Measurements from ENCODE around the gene C3orf20. TPM values are rescaled to one million over a fixed set of nuclear protein-coding genes. Genes with fewer than 3 reads are reported as not detected.

Gene C3orf20
- total and polyA plus RNA-seq, 2 experiments from 2014 or later = not detected

- Histone ChIP-seq H3K36me3 (ENCODE audit: low read depth) (no peaks in the 10 kb centered on the region), H3K4me3 (no peak overlapping the region), H3K9ac (no peak overlapping the region), H4K20me1 (ENCODE audit: insufficient read depth) (no peaks in the 10 kb centered on the region), H3K9me3 (ENCODE audit: low read depth) (no peaks in the 10 kb centered on the region), H3K4me1 (ENCODE audit: insufficient read depth) (no peaks in the 10 kb centered on the region), H3K27me3 (replicated peaks; ENCODE audit: insufficient read depth) (peaks cover 9% of the 10 kb centered on the region; the same call in 1 of the 2 replicates), H3F3A (ENCODE audit: insufficient read depth) (no peaks in the 10 kb centered on the region), H3K4me2 (ENCODE audit: unreplicated experiment) (no peak overlapping the region), H2AFZ (no peak overlapping the region), H3K9me2 (ENCODE audit: insufficient read depth) (no peaks in the 10 kb centered on the region), H3K27ac (no peak overlapping the region), H3K79me2 (ENCODE audit: insufficient read depth) (no peaks in the 10 kb centered on the region)
- WGBS, 2 experiments (ENCODE audit: low coverage in 1 of 2, low lambda C conversion rate in 2 of 2, missing lambda C conversion rate in 2 of 2) = 67 to 71% methylated on average over 9 of the region's 9 CpGs
- DNase-seq = no peak
- in situ Hi-C loops (cut with MboI) = no loop called here
- no peak for TF ChIP-seq EZH2 (IDR thresholded peaks at IDR 0.05; ENCODE audit: insufficient read depth, poor library complexity, severe bottlenecking)
- TF ChIP-seq EZH2phosphoT487 (IDR thresholded peaks at IDR 0.05; ENCODE audit: insufficient read depth, low read depth) = no peak
Observed at GRCh38 chr3:14801031-14801430, 126.1 kb downstream of the C3orf20 start.

- H3K4me1 ChIP-seq (ENCODE audit: insufficient read depth) = no peaks in the 10 kb centered on the region
- H3K27me3 ChIP-seq (replicated peaks; ENCODE audit: insufficient read depth) = peaks cover 9% of the 10 kb centered on the region; the same call in 1 of the 2 replicates
- no peaks in the 10 kb centered on the region for H3F3A ChIP-seq (ENCODE audit: insufficient read depth)
- in situ Hi-C loops (cut with MboI) = no loop called here
- H3K9ac ChIP-seq = no peak overlapping the region
- H3K9me2 ChIP-seq (ENCODE audit: insufficient read depth) = no peaks in the 10 kb centered on the region
- no peaks in the 10 kb centered on the region for H3K36me3 ChIP-seq (ENCODE audit: low read depth)
- no peaks in the 10 kb centered on the region for H3K9me3 ChIP-seq (ENCODE audit: low read depth)
- H3K4me3 ChIP-seq = no peak overlapping the region
- H3K79me2 ChIP-seq (ENCODE audit: insufficient read depth) = no peaks in the 10 kb centered on the region
- no peak for DNase-seq
- H2AFZ ChIP-seq = no peak overlapping the region
- TF ChIP-seq EZH2 (IDR thresholded peaks at IDR 0.05; ENCODE audit: insufficient read depth, poor library complexity, severe bottlenecking) (no peak), EZH2phosphoT487 (IDR thresholded peaks at IDR 0.05; ENCODE audit: insufficient read depth, low read depth) (no peak)
- no peak overlapping the region for H3K4me2 ChIP-seq (ENCODE audit: unreplicated experiment)
- no peak overlapping the region for H3K27ac ChIP-seq
- H4K20me1 ChIP-seq (ENCODE audit: insufficient read depth) = no peaks in the 10 kb centered on the region
- 60 to 68% methylated on average over 10 of the region's 10 CpGs for WGBS, 2 experiments (ENCODE audit: low coverage in 1 of 2, low lambda C conversion rate in 2 of 2, missing lambda C conversion rate in 2 of 2)
Observed at GRCh38 chr3:14801668-14802380, 126.9 kb downstream of the C3orf20 start.

- no peak overlapping the region for H2AFZ ChIP-seq
- no peak overlapping the region for H3K27ac ChIP-seq
- no peaks in the 10 kb centered on the region for H3K4me1 ChIP-seq (ENCODE audit: insufficient read depth)
- peaks cover 9% of the 10 kb centered on the region; the same call in 1 of the 2 replicates for H3K27me3 ChIP-seq (replicated peaks; ENCODE audit: insufficient read depth)
- WGBS, 2 experiments (ENCODE audit: low coverage in 1 of 2, low lambda C conversion rate in 2 of 2, missing lambda C conversion rate in 2 of 2) = 83 to 88% methylated on average over 7 of the region's 7 CpGs
- H3K4me2 ChIP-seq (ENCODE audit: unreplicated experiment) = no peak overlapping the region
- H3F3A ChIP-seq (ENCODE audit: insufficient read depth) = no peaks in the 10 kb centered on the region
- H3K36me3 ChIP-seq (ENCODE audit: low read depth) = no peaks in the 10 kb centered on the region
- no peaks in the 10 kb centered on the region for H3K79me2 ChIP-seq (ENCODE audit: insufficient read depth)
- no peaks in the 10 kb centered on the region for H4K20me1 ChIP-seq (ENCODE audit: insufficient read depth)
- no peaks in the 10 kb centered on the region for H3K9me2 ChIP-seq (ENCODE audit: insufficient read depth)
- no peak overlapping the region for H3K9ac ChIP-seq
- in situ Hi-C loops (cut with MboI) = no loop called here
- H3K4me3 ChIP-seq = no peak overlapping the region
- H3K9me3 ChIP-seq (ENCODE audit: low read depth) = no peaks in the 10 kb centered on the region
- TF ChIP-seq EZH2phosphoT487 (IDR thresholded peaks at IDR 0.05; ENCODE audit: insufficient read depth, low read depth) = no peak
- TF ChIP-seq EZH2 (IDR thresholded peaks at IDR 0.05; ENCODE audit: insufficient read depth, poor library complexity, severe bottlenecking) = no peak
- no peak for DNase-seq
Observed at GRCh38 chr3:14802381-14802731, 127.4 kb downstream of the C3orf20 start.

- no peaks in the 10 kb centered on the region for H3K4me1 ChIP-seq (ENCODE audit: insufficient read depth)
- H3K27me3 ChIP-seq (replicated peaks; ENCODE audit: insufficient read depth) = peaks cover 5% of the 10 kb centered on the region; the same call in 1 of the 2 replicates
- H4K20me1 ChIP-seq (ENCODE audit: insufficient read depth) = no peaks in the 10 kb centered on the region
- H3K27ac ChIP-seq = no peak overlapping the region
- H3K4me3 ChIP-seq = no peak overlapping the region
- peak; percentile 45 for DNase-seq
- H3K9ac ChIP-seq = no peak overlapping the region
- WGBS, 2 experiments (ENCODE audit: low coverage in 1 of 2, low lambda C conversion rate in 2 of 2, missing lambda C conversion rate in 2 of 2) = 48% methylated on average over 12 to 13 of the region's 13 CpGs
- H3K36me3 ChIP-seq (ENCODE audit: low read depth) = no peaks in the 10 kb centered on the region
- no peaks in the 10 kb centered on the region for H3K79me2 ChIP-seq (ENCODE audit: insufficient read depth)
- no peak overlapping the region for H2AFZ ChIP-seq
- no peaks in the 10 kb centered on the region for H3F3A ChIP-seq (ENCODE audit: insufficient read depth)
- no peaks in the 10 kb centered on the region for H3K9me3 ChIP-seq (ENCODE audit: low read depth)
- in situ Hi-C loops (cut with MboI) = no loop called here
- no peaks in the 10 kb centered on the region for H3K9me2 ChIP-seq (ENCODE audit: insufficient read depth)
- H3K4me2 ChIP-seq (ENCODE audit: unreplicated experiment) = no peak overlapping the region
- TF ChIP-seq EZH2 (IDR thresholded peaks at IDR 0.05; ENCODE audit: insufficient read depth, poor library complexity, severe bottlenecking) (no peak), EZH2phosphoT487 (IDR thresholded peaks at IDR 0.05; ENCODE audit: insufficient read depth, low read depth) (no peak)
Observed at GRCh38 chr3:14803101-14803980, 128.4 kb downstream of the C3orf20 start.

Data from GM23248 (cell line).